Kidney (tissue), 14 donors: ENCODE results near the gene MS4A4E. TPM values are rescaled to one million over a fixed set of nuclear protein-coding genes. Genes with fewer than 3 reads are reported as not detected.

Experiments
- DNase-seq, 5 donors: peaks; one replicate each; pipeline ENCODE4 v3.0.0-alpha.2; 2013 to 2020
- FAIRE-seq: peaks from 2 replicates; lab custom pipeline; 2012; peaks lifted over from hg19 to GRCh38; lab: Jason Lieb, UNC
- H3K27ac ChIP-seq, 2 donors: one replicate each; pipeline ENCODE4 v1.7.0; 2013; ENCODE audit warnings: low read depth in 2 of 2, low read length in 2 of 2, inconsistent platforms in 1 of 2
- H3K27me3 ChIP-seq: one replicate; pipeline ENCODE4 v1.7.1; 2013; ENCODE audit warnings: low read length, inconsistent platforms; ENCODE audit not compliant: control insufficient read depth, insufficient read depth
- H3K36me3 ChIP-seq, 3 donors: one replicate each; pipeline versions ENCODE4 v1.7.0 to v1.7.1; 2013; ENCODE audit warnings: low read length in 3 of 3, control low read depth in 1 of 3, inconsistent platforms in 1 of 3; ENCODE audit not compliant: insufficient read depth in 3 of 3, control insufficient read depth in 2 of 3
- H3K4me1 ChIP-seq, 3 donors: one replicate each; pipeline versions ENCODE4 v1.7.0 to v1.7.1; 2013; ENCODE audit warnings: low read length in 3 of 3, inconsistent platforms in 1 of 3, low read depth in 1 of 3; ENCODE audit not compliant: control insufficient read depth in 2 of 3, insufficient read depth in 2 of 3
- H3K4me3 ChIP-seq, 3 donors: one replicate each; pipeline versions ENCODE4 v1.7.0 to v1.8.1; 2013; ENCODE audit warnings: low read length in 3 of 3, control low read depth in 1 of 3, inconsistent platforms in 1 of 3
- H3K9ac ChIP-seq, 3 donors: one replicate each; pipeline versions ENCODE4 v1.7.0 to v1.7.1; 2013; ENCODE audit warnings: low read length in 3 of 3, control low read depth in 1 of 3, inconsistent platforms in 1 of 3
- H3K9me3 ChIP-seq, 3 donors: one replicate each; pipeline versions ENCODE4 v1.7.0 to v1.7.1; 2013; ENCODE audit warnings: low read length in 3 of 3, control low read depth in 1 of 3, inconsistent platforms in 1 of 3; ENCODE audit not compliant: control insufficient read depth in 2 of 3, insufficient read depth in 1 of 3
- CTCF ChIP-seq: IDR thresholded peaks from 3 replicates; pipeline ENCODE4 v1.5.1; 2012; ENCODE audit warnings: mild to moderate bottlenecking, moderate library complexity, borderline replicate concordance; ENCODE audit not compliant: insufficient read depth; ENCODE audit errors: extremely low read depth
- intact Hi-C: fragments of 100-400 bp; cut with DNase I; formaldehyde crosslinking; loops from one replicate; pipeline ENCODE4 v1.11.1; 2022
- polyA plus RNA-seq: library from polyadenylated mRNA; stranded (reverse); fragments of 350-450 nt; fragmentation: Illumina TruSeq; extraction: RNeasy Lipid Tissue Mini Kit (QIAGEN cat#74804); gene quantifications from one replicate; pipeline ENCODE4 v1.2.3, GENCODE V29; 2014; ENCODE audit warnings: low read depth, low replicate concordance; ENCODE audit not compliant: insufficient read depth
- total RNA-seq: library from RNA; stranded (reverse); fragmentation: NEBNext Ultra II Directional; extraction: Animal tissue kit (Norgen Biotek cat#: 25700); gene quantifications from one replicate; pipeline ENCODE4 v1.2.1, GENCODE V29; 2021
- donor health status: control.
- donor health status: control.
- donor health status: control.
- donor health status: control.
- donor health status: control.
- donor health status: DM: yes; HTN: yes; CAD: no.
- donor health status: Normal renal cell carcinoma (clear cell type).

Gene MS4A4E
- total and polyA plus RNA-seq, 2 donors from 2014 or later, result 9.4 TPM; not detected in 1

DNA sequence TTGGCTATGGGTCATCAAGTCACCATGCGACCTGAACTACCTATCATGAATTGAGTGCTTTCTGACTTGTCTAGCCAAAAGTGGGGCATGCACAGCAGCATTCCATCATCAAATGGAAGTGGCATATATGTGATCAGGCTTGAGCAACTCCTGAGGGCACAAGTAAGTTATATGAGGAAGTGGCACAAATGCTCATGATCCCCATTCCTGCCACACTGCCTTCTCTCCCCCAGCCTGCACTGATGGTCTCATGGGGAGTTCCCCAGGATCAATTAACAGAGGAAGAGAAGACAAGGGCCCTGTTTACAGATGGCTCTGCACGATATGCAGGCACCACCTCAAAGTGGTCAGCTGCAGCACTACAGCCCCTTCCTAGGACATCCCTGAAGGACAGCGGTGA is 21.8 kb downstream of the MS4A4E start:
- DNase-seq (no peak), FAIRE-seq (no peak)
- no peaks in the 10 kb centered on the region for H3K4me1 ChIP-seq
- H3K9me3 ChIP-seq, result no peaks in the 10 kb centered on the region
- intact Hi-C loops, result no loop called here
- H3K27me3 ChIP-seq, result no peaks in the 10 kb centered on the region
- no peak overlapping the region for H3K27ac ChIP-seq
- H3K9ac ChIP-seq, result no peak overlapping the region
- no peak overlapping the region for H3K4me3 ChIP-seq
- H3K36me3 ChIP-seq, result no peaks in the 10 kb centered on the region
- TF ChIP-seq CTCF, result no peak

DNA sequence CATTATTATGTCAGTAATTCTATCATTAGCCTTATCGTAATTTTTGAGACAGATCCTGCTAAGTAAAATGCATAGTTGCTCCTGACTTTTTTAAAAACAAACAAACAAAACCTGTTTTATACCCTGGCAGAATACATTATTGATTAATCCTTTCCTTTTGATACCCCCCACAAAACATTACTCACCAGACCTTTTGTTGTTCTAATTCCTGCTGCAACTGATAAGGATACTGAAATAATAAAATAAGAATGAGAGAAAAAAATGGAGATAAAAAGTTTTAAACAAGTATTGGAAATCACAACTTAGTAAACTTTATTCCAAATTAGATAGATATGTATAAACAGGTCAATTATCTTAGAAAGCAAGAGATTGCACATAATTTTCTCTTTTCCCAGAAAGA is 28.6 kb downstream of the MS4A4E start:
- intact Hi-C loops, result no loop called here
- FAIRE-seq, result no peak
- no peak for DNase-seq
- no peak overlapping the region for H3K27ac ChIP-seq
- TF ChIP-seq CTCF, result no peak
- H3K9me3 ChIP-seq, result no peaks in the 10 kb centered on the region
- H3K9ac ChIP-seq, result no peak overlapping the region
- no peak overlapping the region for H3K4me3 ChIP-seq
- H3K4me1 ChIP-seq, result no peaks in the 10 kb centered on the region
- no peaks in the 10 kb centered on the region for H3K36me3 ChIP-seq
- no peaks in the 10 kb centered on the region for H3K27me3 ChIP-seq

DNA sequence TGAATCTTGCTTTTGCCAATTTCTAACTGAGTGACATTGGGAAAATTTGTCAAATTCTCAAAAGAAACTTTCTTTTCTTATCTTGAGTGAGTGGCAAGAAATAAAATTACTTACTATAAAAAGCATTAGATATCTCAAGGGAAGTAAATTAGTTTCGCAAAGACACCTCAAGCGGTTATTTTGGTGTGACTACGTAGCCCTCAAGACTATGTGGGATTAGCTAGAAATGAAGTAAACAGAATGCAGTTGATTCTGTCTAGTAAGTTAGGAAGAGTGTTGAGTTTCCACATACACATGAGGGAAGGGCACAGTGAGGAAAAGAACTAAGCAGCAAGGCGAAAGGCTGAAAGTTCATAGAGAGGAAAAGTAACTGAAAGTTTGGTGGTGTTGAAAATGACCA is 31.7 kb downstream of the MS4A4E start:
- intact Hi-C loops, result no loop called here
- Histone ChIP-seq H3K9me3 (no peaks in the 10 kb centered on the region), H3K27me3 (no peaks in the 10 kb centered on the region), H3K9ac (no peak overlapping the region), H3K36me3 (no peaks in the 10 kb centered on the region), H3K4me3 (no peak overlapping the region), H3K27ac (no peak overlapping the region), H3K4me1 (no peaks in the 10 kb centered on the region)
- no peak for DNase-seq
- FAIRE-seq, result no peak
- TF ChIP-seq CTCF, result no peak

DNA sequence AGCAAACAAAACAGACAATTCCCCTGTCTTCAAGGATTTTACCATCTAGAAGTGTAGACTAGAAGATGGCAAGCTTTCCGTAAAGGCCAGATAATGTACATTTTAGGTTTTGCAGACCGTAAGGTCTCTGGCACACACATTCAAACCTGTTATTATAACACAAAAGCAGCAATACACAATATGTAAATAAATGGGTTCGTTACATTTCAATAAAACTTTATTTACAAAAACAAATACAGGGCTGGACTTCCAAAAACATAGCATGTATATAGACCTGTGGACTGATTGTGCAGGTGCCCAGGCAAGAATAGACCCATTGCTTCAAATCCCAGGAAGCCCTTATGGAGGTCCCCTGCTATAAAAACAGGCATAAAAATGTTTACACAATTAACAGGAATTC is 33.0 kb downstream of the MS4A4E start:
- no peaks in the 10 kb centered on the region for H3K27me3 ChIP-seq
- no peaks in the 10 kb centered on the region for H3K36me3 ChIP-seq
- H3K9me3 ChIP-seq, result no peaks in the 10 kb centered on the region
- H3K9ac ChIP-seq, result no peak overlapping the region
- H3K27ac ChIP-seq, result no peak overlapping the region
- H3K4me3 ChIP-seq, result no peak overlapping the region
- H3K4me1 ChIP-seq, result no peaks in the 10 kb centered on the region
- FAIRE-seq (no peak), DNase-seq (no peak)
- intact Hi-C loops, result no loop called here
- no peak for TF ChIP-seq CTCF
